Measurements from ENCODE around the gene RSRC1. TPM values are rescaled to one million over a fixed set of nuclear protein-coding genes. Genes with fewer than 3 reads are reported as not detected.

RSRC1 gene
- total and polyA plus RNA-seq, 2 of the 13 experiments (the other 11 are each of a cell fraction or from before 2014, with no cell fraction given), result 4.9 to 63.0 TPM

DNA sequence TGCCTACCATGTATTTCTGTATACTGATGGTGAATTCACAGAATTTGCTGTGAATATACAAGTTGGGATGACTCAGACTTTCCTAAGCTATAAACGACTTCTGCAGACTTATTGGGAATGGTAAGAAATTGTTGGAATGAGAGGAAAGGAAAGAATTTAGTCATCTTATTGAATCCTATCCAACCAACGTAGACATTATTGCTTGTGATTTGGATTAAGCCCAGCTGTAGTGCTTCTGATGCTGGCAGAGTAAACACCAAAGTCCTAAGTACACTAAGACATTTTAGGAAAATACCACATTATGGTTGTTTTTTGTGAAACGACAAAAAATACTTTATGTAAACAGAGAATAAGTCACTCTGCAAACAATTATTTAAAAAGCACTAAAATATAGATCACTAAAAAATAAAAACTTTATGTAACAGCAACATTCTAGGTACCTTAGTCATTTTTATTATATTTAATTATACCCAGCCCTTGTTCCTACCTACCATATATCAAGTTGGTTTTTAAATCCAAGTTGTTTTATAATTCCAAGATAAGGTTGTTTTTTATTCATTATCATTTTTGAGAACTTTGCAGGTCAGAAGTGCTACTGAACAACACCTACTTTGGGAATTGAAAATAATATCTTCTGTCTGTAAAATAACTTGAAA lies 361.9 kb downstream of the RSRC1 start (continued):
- TF ChIP-seq TCF7 (IDR thresholded peaks at IDR 0.05; ENCODE audit: low read depth) (peak; percentile 36; the same call in 1 of the 2 replicates), ZNF468 (CRISPR knock-in tag; IDR thresholded peaks at IDR 0.05) (no peak), ATRX (CRISPR knock-in tag; IDR thresholded peaks at IDR 0.05; ENCODE audit: borderline replicate concordance) (no peak), ZSCAN22 (CRISPR knock-in tag; IDR thresholded peaks at IDR 0.05) (no peak), ZNF615 (CRISPR knock-in tag; IDR thresholded peaks at IDR 0.05; ENCODE audit: borderline replicate concordance) (no peak), ZNF138 (CRISPR knock-in tag; IDR thresholded peaks at IDR 0.05; ENCODE audit: low read depth) (no peak), BCL6 (CRISPR knock-in tag; IDR thresholded peaks at IDR 0.05) (peak; percentile 73), YY1 (IDR thresholded peaks at IDR 0.05; ENCODE audit: insufficient read depth, insufficient replicate concordance, low read depth, low read length) (no peak), ZMYM2 (CRISPR knock-in tag; IDR thresholded peaks at IDR 0.05) (no peak)
- TF ChIP-seq, protein P1, sequence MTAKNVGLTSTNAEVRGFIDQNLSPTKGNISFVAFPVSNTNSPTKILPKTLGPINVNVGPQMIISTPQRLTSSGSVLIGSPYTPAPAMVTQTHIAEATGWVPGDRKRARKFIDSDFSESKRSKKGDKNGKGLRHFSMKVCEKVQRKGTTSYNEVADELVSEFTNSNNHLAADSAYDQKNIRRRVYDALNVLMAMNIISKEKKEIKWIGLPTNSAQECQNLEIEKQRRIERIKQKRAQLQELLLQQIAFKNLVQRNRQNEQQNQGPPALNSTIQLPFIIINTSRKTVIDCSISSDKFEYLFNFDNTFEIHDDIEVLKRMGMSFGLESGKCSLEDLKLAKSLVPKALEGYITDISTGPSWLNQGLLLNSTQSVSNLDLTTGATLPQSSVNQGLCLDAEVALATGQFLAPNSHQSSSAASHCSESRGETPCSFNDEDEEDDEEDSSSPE (CRISPR knock-in tag; IDR thresholded peaks at IDR 0.05), result no peak
- TF ChIP-seq, protein P2, sequence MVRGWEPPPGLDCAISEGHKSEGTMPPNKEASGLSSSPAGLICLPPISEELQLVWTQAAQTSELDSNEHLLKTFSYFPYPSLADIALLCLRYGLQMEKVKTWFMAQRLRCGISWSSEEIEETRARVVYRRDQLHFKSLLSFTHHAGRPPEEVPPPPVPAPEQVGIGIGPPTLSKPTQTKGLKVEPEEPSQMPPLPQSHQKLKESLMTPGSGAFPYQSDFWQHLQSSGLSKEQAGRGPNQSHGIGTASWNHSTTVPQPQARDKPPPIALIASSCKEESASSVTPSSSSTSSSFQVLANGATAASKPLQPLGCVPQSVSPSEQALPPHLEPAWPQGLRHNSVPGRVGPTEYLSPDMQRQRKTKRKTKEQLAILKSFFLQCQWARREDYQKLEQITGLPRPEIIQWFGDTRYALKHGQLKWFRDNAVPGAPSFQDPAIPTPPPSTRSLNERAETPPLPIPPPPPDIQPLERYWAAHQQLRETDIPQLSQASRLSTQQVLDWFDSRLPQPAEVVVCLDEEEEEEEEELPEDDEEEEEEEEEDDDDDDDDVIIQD (CRISPR knock-in tag; IDR thresholded peaks at IDR 0.05; ENCODE audit: low read depth), result peak; percentile 19; the same call in 1 of the 2 replicates
- TF ChIP-seq, protein P3, sequence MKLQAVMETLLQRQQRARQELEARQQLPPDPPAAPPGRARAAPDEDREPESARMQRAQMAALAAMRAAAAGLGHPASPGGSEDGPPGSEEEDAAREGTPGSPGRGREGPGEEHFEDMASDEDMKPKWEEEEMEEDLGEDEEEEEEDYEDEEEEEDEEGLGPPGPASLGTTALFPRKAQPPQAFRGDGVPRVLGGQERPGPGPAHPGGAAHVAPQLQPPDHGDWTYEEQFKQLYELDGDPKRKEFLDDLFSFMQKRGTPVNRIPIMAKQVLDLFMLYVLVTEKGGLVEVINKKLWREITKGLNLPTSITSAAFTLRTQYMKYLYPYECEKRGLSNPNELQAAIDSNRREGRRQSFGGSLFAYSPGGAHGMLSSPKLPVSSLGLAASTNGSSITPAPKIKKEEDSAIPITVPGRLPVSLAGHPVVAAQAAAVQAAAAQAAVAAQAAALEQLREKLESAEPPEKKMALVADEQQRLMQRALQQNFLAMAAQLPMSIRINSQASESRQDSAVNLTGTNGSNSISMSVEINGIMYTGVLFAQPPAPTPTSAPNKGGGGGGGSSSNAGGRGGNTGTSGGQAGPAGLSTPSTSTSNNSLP (IDR thresholded peaks at IDR 0.05; ENCODE audit: low read depth, low read length), result peak; percentile 54
- TF ChIP-seq, protein P4, sequence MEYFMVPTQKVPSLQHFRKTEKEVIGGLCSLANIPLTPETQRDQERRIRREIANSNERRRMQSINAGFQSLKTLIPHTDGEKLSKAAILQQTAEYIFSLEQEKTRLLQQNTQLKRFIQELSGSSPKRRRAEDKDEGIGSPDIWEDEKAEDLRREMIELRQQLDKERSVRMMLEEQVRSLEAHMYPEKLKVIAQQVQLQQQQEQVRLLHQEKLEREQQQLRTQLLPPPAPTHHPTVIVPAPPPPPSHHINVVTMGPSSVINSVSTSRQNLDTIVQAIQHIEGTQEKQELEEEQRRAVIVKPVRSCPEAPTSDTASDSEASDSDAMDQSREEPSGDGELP (IDR thresholded peaks at IDR 0.05; ENCODE audit: borderline replicate concordance, low read depth), result peak; percentile 70; the same call in 1 of the 2 replicates
- TF ChIP-seq, protein P5, sequence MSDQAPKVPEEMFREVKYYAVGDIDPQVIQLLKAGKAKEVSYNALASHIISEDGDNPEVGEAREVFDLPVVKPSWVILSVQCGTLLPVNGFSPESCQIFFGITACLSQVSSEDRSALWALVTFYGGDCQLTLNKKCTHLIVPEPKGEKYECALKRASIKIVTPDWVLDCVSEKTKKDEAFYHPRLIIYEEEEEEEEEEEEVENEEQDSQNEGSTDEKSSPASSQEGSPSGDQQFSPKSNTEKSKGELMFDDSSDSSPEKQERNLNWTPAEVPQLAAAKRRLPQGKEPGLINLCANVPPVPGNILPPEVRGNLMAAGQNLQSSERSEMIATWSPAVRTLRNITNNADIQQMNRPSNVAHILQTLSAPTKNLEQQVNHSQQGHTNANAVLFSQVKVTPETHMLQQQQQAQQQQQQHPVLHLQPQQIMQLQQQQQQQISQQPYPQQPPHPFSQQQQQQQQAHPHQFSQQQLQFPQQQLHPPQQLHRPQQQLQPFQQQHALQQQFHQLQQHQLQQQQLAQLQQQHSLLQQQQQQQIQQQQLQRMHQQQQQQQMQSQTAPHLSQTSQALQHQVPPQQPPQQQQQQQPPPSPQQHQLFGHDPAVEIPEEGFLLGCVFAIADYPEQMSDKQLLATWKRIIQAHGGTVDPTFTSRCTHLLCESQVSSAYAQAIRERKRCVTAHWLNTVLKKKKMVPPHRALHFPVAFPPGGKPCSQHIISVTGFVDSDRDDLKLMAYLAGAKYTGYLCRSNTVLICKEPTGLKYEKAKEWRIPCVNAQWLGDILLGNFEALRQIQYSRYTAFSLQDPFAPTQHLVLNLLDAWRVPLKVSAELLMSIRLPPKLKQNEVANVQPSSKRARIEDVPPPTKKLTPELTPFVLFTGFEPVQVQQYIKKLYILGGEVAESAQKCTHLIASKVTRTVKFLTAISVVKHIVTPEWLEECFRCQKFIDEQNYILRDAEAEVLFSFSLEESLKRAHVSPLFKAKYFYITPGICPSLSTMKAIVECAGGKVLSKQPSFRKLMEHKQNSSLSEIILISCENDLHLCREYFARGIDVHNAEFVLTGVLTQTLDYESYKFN (CRISPR knock-in tag; conservative IDR thresholded peaks at IDR 0.05), result peak; percentile 56
- TF ChIP-seq, protein P6, sequence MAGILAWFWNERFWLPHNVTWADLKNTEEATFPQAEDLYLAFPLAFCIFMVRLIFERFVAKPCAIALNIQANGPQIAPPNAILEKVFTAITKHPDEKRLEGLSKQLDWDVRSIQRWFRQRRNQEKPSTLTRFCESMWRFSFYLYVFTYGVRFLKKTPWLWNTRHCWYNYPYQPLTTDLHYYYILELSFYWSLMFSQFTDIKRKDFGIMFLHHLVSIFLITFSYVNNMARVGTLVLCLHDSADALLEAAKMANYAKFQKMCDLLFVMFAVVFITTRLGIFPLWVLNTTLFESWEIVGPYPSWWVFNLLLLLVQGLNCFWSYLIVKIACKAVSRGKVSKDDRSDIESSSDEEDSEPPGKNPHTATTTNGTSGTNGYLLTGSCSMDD (CRISPR knock-in tag; IDR thresholded peaks at IDR 0.05), result no peak
- TF ChIP-seq, protein P7, sequence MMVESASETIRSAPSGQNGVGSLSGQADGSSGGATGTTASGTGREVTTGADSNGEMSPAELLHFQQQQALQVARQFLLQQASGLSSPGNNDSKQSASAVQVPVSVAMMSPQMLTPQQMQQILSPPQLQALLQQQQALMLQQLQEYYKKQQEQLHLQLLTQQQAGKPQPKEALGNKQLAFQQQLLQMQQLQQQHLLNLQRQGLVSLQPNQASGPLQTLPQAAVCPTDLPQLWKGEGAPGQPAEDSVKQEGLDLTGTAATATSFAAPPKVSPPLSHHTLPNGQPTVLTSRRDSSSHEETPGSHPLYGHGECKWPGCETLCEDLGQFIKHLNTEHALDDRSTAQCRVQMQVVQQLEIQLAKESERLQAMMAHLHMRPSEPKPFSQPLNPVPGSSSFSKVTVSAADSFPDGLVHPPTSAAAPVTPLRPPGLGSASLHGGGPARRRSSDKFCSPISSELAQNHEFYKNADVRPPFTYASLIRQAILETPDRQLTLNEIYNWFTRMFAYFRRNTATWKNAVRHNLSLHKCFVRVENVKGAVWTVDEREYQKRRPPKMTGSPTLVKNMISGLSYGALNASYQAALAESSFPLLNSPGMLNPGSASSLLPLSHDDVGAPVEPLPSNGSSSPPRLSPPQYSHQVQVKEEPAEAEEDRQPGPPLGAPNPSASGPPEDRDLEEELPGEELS (CRISPR knock-in tag; IDR thresholded peaks at IDR 0.05), result no peak

All from HepG2 (cell line).